Measurements from ENCODE around the gene HDAC5.
A peak's percentile ranks its signal among the peaks of the same experiment; 100 is the strongest.

Gene HDAC5

DNA sequence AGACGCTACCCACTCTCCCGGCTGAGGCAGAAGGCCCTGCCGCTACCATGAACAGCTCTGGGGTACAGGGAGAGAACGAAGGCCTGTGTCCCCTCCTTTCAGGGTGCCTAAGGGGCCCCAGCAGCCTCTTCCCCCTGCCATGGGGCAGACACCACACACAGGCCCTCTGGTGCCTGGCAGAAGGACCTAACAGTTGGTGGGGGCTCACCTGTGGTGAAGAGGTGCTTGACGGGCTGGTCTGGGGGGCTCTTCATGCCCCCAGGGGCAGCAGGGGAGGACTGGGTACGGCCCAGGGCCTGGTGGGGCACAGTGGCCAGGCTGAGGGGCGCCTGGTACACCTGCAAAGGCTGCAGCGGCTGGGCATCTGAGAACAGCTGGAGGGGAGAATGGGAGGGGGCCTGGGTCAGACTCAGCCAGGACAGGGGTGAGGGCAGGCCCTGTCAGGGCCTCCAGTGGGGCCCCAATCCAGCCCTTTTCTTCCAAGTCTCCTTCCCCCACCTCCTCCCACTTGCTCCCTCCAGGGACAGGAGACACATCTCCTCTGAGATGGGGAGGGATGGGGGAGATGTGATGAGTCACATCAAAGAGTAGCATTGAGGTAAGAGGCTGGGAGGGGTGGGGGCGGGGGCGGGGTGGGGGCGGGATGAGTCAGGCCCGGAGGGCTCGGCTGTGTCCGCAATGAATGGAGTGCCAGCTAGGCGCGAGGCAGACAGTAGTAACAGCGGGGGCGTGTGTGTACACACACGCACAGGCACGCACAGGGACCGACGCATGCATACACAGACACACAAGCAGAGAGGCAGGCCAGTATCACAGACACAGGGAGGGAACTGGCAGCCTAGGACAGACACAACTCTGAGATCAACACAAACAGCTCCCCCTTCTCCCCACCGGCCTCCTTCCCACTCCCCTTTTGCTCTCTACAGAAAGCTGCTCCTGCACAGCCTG is 36.8 kb downstream of the HDAC5 start:
- peak; percentile 47 for DNase-seq (ENCODE audit: low read depth)

DNA sequence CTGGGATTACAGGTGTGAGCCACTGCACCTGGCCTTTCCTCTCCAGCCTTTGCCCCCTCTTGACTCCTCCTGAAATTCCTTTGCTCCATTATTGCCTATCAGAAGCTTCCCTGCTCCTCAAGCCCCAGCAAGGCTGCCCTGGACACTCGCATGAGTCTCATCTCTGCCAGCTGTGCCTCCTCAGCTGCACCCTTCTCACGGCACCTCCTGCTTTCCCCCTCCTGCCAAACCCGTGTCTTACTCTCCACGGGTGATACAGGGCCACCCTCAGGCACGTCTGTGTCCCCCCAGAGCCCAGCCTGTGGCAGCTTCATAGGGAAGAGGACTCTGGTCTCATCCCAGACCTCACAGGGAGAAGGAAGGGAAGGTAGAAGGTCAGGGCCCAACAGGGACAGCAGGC is 37.5 kb downstream of the HDAC5 start:
- DNase-seq (ENCODE audit: low read depth), result no peak

DNA sequence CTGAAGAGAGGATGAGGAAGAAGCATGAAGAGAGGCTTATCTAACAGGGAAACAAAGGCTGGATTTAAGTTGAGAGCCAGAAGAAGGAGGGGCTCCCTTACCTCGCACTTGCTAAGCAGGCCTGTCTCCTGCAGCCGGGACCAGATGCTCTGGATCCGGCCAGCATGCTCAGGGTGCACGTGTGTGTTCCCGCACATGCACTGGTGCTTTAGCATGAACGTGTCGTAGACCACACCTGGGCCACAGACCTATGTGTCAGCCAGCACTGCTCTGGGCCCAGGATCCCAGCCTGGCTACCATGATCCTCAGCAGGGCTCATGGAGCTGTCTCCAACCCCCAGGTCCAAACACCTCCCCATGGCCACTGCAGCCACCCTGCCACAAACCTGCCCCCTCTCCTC is 38.5 kb downstream of the HDAC5 start:
- DNase-seq (ENCODE audit: low read depth), result no peak

DNA sequence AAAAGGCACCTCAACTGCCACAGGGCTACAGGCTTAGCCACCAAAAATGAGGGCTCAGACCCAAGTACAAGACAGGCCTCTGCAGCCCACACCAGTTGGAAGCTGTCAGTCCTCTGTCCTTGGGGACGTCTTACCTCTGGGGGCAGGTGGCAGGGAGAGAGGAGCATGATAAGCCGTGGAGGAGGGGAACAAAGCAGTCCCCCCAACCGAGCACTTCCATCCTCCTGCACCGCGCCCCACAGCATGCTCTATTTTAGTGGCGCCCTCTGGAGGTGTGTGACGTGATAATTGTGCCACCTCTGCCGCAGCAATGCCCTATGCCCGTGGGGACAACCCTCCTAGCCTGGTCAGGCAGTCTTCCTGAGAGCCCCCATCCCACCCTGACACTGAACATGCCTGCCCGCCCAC is 39.3 kb downstream of the HDAC5 start:
- peak; percentile 34 for DNase-seq (ENCODE audit: low read depth)

DNA sequence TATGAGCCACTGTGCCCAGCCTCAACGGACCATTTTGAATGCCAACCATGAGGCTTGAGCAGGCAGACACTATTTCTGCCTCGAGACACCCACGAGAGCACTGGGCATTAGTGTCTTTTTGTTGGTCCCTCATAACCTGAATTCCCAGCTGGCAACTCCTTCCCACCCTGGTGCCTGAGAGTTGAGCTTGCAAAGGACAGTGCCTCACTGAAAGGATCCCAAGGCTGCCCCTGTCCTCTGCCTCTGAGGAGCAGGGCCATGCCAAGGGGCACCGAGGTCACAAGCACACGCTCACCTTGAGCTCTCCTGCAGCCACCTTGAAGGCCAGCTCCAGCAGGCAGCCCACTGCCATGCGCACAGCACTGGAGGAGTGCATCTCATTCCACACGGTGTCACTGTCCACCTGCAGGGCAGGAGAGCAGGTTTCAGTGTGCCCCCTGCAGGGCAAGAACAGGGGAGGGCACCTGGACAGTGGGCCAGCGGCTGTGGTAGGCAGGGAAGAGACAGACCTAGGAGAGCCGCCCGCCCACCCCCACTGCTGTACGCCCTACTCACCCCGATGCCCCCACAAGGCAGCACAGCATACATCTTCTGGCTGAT is 40.1 kb downstream of the HDAC5 start:
- no peak for DNase-seq (ENCODE audit: low read depth)

DNA sequence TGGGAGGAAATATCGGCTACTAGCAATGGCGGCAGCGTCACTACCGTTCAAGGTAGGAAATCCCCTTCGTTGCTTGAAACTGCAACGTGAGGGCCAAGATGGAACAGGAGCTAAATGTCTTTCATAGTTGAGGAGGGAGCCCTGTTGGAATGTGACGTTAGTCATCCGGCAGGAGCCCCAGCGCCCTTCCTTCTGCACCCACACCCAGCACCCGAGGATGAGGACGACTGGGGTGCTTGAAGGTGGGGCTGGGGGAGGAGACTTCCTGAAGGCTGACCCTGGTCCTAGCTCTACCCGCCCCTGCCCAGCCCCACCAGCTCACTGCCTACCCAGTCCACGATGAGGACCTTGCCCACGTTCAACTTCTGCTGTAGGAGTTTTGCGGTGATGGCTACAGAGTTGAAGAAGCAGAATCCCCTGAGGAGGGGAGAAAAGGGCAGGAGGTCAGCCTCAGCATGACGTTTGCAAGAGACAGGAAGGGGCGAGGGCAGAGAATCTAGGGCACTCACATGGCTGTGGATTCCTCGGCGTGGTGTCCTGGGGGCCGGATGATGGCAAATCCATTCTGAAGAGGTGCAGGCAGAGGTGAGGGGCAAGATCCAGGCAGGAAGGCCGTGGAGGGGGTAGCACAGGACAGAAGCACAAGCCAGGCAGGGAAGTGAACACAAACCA is 41.0 kb downstream of the HDAC5 start:
- DNase-seq (ENCODE audit: low read depth), result no peak

DNA sequence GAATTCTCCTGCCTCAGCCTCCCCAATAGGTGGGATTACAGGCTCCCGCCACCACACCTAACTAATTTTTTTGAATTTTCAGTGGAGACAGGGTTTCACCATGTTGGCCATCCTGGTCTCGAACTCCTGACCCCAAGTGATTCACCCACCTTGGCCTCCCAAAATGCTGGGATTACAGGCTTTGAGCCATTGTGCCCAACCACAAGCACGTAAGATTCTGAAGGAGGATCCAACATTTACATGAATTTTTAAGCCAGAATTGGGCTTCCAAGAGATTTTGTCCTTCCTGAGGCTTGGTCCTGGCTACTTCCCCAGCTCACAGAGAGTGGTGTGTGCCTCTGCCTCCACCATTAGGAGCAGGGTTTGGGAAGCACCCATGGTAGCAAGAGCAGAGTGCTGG is 41.8 kb downstream of the HDAC5 start:
- no peak for DNase-seq (ENCODE audit: low read depth)

DNA sequence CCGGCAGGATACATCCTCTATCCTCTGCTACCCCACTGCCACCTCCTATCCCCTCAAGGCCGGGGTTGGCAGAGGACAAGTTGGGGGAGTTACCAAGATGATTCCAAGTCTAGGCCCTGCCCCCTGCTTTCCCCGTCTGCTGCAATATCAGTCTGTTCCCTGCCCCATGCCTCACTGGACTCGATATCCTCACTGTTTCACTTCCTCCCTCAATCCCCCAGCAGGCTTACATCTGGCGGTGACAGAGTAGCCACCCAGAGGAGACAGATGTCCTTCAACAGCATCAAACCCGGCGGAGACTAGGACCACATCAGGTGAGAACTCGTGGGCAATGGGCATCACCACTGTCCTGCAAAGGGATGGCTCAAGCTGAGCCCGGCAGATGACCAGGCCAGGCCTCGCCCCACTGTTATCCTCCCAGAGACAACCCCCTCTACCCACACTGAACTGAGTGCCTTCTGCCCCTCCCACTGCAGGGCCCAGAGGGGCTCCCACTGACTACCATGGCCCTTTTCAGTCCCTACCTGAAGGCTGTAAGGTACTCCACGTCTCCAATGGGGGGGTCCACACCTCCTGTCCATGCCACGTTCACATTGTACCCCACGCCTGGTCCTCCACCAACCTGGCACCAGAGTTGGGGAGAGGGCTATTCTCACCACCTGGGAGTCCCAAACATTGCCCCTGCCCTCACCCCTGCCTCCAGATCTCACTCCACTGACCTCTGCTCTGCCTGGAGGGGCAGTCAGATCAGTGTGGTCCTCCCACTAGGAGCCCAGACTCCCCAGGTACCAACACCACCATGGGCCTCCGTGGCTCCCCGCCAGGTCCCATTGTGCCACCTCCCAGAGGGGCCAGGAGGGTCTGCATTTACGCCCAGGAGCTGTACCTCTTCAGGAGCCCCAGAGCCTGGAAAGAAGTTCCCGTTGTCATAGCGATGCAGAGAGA is 43.3 kb downstream of the HDAC5 start:
- no peak for DNase-seq (ENCODE audit: low read depth)

DNA sequence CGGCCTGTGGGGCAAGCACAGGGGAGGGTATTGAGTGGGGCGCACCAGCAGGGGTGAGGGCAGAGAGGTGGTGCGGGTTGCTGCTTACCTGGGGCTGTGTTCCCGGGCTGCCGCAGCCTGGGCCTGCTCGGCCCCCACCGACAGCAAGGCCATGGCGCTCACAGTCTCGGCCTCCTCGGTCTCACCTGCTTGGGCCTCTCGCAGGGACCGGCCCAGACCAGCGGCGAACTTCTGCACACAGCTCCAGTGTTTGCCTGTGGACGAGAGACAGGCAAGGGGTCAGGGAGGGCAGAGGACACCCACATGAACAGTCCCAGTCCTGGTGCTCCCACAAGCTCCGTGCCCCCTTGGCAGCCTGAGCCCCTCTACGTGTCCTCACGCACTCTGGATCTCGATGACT is 45.0 kb downstream of the HDAC5 start:
- DNase-seq (ENCODE audit: low read depth), result no peak

DNA sequence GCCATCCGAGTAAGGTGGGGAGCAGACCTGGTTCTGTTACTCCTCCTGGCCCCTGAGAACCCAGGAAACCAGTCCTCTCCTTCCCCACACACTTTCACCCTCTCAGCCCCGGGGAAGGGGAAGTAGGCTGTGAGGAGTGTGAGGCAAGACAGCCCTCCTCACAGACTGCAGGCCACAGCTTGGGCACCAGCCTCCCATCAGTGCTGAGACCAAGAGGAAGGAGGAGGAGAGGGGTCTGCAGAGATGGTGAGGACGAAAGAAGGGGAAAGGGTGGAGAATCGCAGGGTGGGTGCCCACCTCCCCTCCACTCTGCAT is 45.9 kb downstream of the HDAC5 start:
- DNase-seq (ENCODE audit: low read depth), result no peak

DNA sequence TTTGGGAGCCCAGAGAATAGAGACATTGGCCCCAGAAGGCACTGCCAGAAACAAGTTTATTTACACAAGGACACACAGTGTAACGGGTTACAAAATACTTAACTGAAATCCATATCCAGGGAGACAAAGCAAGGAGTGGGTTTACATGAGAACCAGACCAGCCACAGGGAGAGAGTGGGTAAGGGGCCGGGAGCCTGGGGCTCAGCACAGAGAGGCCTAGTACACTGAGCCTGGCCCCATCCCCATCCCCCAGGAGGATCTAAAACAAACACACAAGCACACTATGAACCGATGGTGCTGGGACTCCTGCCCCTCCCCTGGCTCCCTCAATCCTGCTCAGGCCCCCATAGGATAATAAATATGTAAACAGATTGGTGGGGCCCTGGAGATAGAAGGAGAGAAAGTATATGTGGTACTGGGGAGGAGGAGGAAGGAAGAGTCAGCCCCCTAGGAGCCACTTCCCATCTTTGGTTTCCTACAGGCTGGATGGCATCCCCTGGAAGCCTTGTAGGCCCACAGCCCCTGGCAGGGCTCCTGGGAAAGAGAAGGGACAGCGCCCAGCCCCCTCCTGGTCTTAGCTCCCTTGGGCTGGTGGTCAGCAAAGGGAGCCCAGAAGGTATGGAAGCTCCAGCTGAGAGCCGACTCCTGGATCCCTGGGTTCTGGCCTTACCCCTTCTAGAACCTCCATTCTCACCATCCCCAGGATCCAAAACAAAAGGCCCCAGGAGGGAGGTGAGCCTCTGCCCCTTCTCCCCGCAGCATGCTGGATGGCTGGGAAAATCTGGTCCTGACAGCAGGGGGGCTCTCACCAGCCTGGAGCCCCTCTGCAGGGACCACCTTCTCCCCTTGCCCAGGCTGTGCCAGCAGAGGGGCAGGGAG is 46.5 kb downstream of the HDAC5 start:
- DNase-seq (ENCODE audit: low read depth), result no peak

DNA sequence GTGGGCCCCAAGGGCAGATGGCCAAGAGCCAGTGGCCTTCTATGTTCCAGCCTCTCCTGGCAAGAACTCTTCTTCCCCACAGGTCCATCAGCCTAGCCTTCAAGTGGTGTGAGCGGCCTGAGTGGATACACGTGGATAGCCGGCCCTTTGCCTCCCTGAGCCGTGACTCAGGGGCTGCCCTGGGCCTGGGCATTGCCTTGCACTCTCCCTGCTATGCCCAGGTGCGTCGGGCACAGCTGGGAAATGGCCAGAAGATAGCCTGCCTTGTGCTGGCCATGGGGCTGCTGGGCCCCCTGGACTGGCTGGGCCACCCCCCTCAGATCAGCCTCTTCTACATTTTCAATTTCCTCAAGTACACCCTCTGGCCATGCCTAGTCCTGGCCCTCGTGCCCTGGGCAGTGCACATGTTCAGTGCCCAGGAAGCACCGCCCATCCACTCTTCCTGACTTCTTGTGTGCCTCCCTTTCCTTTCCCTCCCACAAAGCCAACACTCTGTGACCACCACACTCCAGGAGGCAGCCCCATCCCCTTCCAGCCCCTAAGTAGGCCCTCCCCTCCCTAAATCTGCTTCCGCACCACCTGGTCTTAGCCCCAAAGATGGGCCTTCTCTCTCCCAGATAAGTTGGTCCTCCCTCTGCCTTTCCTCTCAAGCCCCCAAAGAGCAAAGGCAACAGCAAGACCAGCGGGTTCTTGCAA is 47.7 kb downstream of the HDAC5 start:
- no peak for DNase-seq (ENCODE audit: low read depth)

DNA sequence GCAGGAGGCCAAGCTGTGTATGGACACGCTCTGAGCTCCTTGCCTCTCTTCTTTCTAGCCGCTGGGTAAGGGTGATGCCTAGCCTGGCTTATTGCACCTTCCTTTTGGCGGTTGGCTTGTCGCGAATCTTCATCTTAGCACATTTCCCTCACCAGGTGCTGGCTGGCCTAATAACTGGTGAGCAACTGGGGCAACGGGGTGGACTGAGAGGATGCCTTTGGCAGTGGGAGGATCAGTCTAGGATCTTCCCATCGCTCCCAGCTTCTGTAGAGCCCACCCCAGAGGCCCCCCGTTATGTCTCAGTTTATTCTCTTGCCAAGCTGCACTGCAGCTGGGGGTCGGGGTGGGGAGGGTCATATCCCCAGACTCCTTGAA is 48.5 kb downstream of the HDAC5 start:
- no peak for DNase-seq (ENCODE audit: low read depth)

DNA sequence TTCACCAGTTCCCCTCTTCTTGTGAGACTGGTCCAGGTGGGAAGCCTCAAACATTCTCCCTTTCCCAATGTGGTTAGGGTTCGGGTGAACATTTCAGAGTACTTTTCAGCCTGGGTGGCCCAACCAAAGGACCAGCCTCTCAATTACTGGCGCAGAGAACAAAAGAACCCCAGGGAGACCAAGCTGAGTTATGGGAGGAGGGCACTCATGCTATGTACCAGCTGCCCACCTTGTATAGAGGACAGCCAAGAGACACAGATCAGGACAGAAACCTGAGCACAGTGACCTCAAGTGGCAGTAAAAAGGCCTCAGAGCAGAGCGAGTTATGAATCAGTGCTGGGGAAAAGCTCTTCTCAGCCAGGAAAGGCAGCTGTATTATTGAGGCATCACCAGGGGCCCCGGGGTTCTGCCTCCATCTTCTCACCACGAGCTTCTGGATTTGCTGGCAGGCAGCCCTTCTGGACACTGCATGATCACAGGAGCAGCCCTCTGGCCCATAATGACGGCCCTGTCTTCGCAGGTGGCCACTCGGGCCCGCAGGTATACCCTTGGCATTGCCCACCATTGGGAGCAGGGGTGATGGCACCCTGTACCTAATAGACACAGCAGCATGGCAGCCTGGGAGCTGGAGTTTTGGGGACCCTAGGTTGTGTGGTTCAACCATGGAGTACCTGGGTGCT is 49.1 kb downstream of the HDAC5 start:
- no peak for DNase-seq (ENCODE audit: low read depth)

DNA sequence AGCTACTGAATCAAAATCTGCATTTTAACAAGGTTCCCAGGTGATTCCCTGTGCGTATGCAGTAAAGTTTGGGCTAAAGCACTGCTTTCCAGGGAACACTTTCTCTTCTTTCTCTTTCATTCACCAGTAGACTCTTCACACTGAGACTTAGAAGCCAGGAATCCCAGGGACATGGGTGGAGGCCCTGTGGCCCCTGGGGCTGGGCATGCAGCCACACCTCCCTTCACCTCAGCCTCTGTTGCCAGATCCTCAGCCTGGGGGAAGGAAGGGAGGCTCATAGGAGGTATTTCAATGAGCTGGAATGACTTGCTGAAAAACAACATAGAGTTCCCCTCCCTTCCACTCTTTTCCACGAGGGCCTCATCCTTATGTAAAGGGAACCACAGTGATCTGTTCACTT is 51.7 kb downstream of the HDAC5 start:
- no peak for DNase-seq (ENCODE audit: low read depth)

DNA sequence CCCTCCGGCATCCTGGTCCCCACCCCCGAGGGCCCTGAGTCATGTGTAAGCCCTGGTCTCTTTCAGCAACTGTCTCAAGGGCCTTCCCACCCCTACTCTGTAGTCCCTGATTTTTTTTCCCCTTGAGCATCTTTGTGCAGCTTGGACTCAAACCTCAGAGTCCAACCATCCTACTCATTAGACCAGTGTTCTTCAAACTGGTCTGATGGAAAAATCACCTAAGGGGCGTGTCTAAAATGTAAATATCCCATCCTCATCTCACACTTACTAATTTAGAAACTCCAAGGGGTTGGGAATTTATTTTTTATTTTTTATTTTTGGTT is 52.3 kb downstream of the HDAC5 start:
- no peak for DNase-seq (ENCODE audit: low read depth)

DNA sequence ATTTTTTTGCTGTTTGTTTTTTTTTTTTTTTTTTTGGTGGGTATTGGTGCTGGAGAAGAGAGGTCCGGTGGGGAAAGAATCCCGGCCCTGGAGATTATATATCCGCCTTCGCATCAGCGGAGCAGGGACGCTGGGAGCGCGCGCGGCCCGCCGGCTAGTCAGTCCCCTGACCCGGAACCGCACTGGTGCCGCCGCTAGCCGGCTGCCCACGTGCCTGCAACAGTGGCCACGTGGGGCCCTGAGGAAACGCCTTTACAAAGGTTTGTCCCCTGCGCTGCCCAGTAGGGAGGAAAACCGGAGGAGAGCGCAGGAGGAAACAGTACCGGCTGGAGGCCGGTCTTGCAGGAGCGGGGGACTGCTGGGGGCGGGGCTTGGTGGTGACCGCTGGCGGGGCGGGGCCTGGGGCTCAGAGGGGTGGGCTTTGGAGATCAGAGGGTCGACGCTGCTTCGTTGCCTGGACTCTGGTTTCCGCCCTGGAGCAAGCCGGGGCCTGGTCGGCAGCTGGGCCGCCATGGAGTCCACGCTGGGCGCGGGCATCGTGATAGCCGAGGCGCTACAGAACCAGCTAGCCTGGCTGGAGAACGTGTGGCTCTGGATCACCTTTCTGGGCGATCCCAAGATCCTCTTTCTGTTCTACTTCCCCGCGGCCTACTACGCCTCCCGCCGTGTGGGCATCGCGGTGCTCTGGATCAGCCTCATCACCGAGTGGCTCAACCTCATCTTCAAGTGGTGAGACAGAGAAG is 52.8 kb downstream of the HDAC5 start, which contains the start of gene G6PC3:
Gene G6PC3, plus strand, starts transcription at position 281 of the 743 bp plus-strand sequence. Its CDS starts 231 bp downstream, at position 512.
- peak; percentile 85 for DNase-seq (ENCODE audit: low read depth)

DNA sequence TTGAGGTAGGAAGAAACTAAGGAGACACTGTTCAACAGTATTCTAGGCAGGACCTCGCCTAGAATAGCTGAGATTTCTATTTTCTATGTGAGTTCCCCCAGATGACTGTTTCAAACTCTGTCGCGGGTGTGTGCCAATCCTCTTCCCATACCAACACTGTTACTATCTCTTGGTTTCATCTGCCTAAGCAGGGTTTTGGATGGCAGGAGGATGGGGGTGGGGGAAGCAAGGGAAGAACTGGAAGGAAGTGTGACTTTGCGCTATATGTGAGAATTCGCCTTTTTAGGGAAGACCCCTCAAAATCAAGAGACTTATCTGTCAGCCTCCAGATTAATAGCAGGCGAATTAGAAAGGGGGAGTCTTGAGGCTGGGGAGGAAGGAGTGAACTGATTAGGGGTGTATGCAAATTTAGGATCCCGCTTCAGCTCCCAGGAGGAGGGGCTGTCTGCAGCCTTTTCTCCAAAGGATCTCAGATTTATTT is 53.4 kb downstream of the HDAC5 start:
- no peak for DNase-seq (ENCODE audit: low read depth)

DNA sequence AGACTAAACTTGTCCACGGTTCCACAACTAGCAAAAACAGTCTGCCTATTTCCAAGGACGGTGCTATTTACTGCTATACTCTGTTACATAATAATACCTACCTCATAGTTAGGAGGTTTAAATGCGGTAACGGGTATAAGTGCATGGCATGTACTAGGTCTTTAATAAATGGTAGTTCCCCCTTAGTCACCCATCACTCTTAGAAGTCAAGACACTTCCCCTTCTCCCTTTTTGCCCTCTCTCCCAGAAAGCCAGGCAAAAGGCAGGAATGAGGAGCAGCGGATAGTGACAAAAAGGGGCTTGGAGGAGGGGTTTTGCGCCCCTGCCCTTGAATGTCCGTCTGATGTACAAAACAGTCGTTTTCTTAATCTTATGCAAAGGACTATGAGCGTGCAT is 55.9 kb downstream of the HDAC5 start:
- no peak for DNase-seq (ENCODE audit: low read depth)

All from activated T-cell treated with anti-CD3 and anti-CD28 coated beads for 48 hours (primary cell).